ENCODE data around the gene FADS2. TPM values are rescaled to one million over a fixed set of nuclear protein-coding genes. Genes with fewer than 3 reads are reported as not detected.

Gene FADS2
- total RNA-seq, 6 experiments from 2014 or later: 56.0 to 105 (median 81.1) TPM

GRCh38 chr11:61844909-61845565 is 16.9 kb downstream of the FADS2 start:
- Mint-ChIP-seq H3K4me3 (no peak overlapping the region), H3K27me3 (ENCODE audit: insufficient read depth) (no peaks in the 10 kb centered on the region; the same call in 1 of the 2 replicates), H3K4me1 (ENCODE audit: low read depth) (no peaks in the 10 kb centered on the region), H3K36me3 (ENCODE audit: low read depth) (peaks cover 14% of the 10 kb centered on the region), H3K27ac (no peak overlapping the region), H3K9me3 (no peaks in the 10 kb centered on the region)
- DNase-seq: no peak
- no peak for TF ChIP-seq CTCF (IDR thresholded peaks at IDR 0.05)

- H3K4me3 Mint-ChIP-seq: no peak overlapping the region
- no peaks in the 10 kb centered on the region; the same call in 1 of the 2 replicates for H3K27me3 Mint-ChIP-seq (ENCODE audit: insufficient read depth)
- DNase-seq: no peak
- H3K36me3 Mint-ChIP-seq (ENCODE audit: low read depth): peaks cover 7% of the 10 kb centered on the region; the same call in 1 of the 2 replicates
- H3K27ac Mint-ChIP-seq: no peak overlapping the region
- H3K4me1 Mint-ChIP-seq (ENCODE audit: low read depth): no peaks in the 10 kb centered on the region
- TF ChIP-seq CTCF (IDR thresholded peaks at IDR 0.05): no peak
- no peaks in the 10 kb centered on the region for H3K9me3 Mint-ChIP-seq
These were observed 18.4 kb downstream of the FADS2 start for GRCh38 chr11:61846362-61847020.

- peaks cover 7% of the 10 kb centered on the region; the same call in 1 of the 2 replicates for H3K36me3 Mint-ChIP-seq (ENCODE audit: low read depth)
- no peaks in the 10 kb centered on the region; the same call in 1 of the 2 replicates for H3K27me3 Mint-ChIP-seq (ENCODE audit: insufficient read depth)
- no peak for DNase-seq
- H3K27ac Mint-ChIP-seq: no peak overlapping the region
- H3K9me3 Mint-ChIP-seq: no peaks in the 10 kb centered on the region
- no peak for TF ChIP-seq CTCF (IDR thresholded peaks at IDR 0.05)
- no peaks in the 10 kb centered on the region for H3K4me1 Mint-ChIP-seq (ENCODE audit: low read depth)
- H3K4me3 Mint-ChIP-seq: no peak overlapping the region
These were observed 19.9 kb downstream of the FADS2 start for GRCh38 chr11:61847914-61848581.

- no peak for DNase-seq
- H3K4me1 Mint-ChIP-seq (ENCODE audit: low read depth): no peaks in the 10 kb centered on the region
- no peak overlapping the region for H3K27ac Mint-ChIP-seq
- peaks cover 7% of the 10 kb centered on the region; the same call in 1 of the 2 replicates for H3K36me3 Mint-ChIP-seq (ENCODE audit: low read depth)
- TF ChIP-seq CTCF (IDR thresholded peaks at IDR 0.05): no peak
- H3K9me3 Mint-ChIP-seq: no peaks in the 10 kb centered on the region
- H3K27me3 Mint-ChIP-seq (ENCODE audit: insufficient read depth): no peaks in the 10 kb centered on the region; the same call in 1 of the 2 replicates
- no peak overlapping the region for H3K4me3 Mint-ChIP-seq
These were observed 20.5 kb downstream of the FADS2 start for GRCh38 chr11:61848631-61849030.

GRCh38 chr11:61850687-61851086 is 22.6 kb downstream of the FADS2 start:
- no peaks in the 10 kb centered on the region for H3K4me1 Mint-ChIP-seq (ENCODE audit: low read depth)
- no peak overlapping the region for H3K27ac Mint-ChIP-seq
- no peaks in the 10 kb centered on the region for H3K9me3 Mint-ChIP-seq
- no peaks in the 10 kb centered on the region; the same call in 1 of the 2 replicates for H3K27me3 Mint-ChIP-seq (ENCODE audit: insufficient read depth)
- TF ChIP-seq CTCF (IDR thresholded peaks at IDR 0.05): no peak
- no peak overlapping the region for H3K4me3 Mint-ChIP-seq
- DNase-seq: no peak
- peaks cover 7% of the 10 kb centered on the region; the same call in 1 of the 2 replicates for H3K36me3 Mint-ChIP-seq (ENCODE audit: low read depth)
